Sigmoid colon (tissue), 3 donors: ENCODE results near the gene ESD.

Source experiments
- POLR2A ChIP-seq, 2 donors: fragments of 450-650 bp; IDR thresholded peaks; one replicate each; pipeline ENCODE4 v1.6.1; 2016; ENCODE audit warnings: antibody characterized with exemption in 2 of 2, mild to moderate bottlenecking in 2 of 2, moderate library complexity in 2 of 2
- TF ChIP-seq, protein P1 (sequence below), 4 experiments: fragments of 450-650 bp in 3 of 4; fragments of 200-600 bp in 1 of 4; IDR thresholded peaks; one replicate each; pipeline ENCODE4 v1.5.1; 2016 to 2019; ENCODE audit warnings: antibody characterized with exemption in 4 of 4, mild to moderate bottlenecking in 3 of 4, moderate library complexity in 2 of 4

- TF ChIP-seq, protein P1, sequence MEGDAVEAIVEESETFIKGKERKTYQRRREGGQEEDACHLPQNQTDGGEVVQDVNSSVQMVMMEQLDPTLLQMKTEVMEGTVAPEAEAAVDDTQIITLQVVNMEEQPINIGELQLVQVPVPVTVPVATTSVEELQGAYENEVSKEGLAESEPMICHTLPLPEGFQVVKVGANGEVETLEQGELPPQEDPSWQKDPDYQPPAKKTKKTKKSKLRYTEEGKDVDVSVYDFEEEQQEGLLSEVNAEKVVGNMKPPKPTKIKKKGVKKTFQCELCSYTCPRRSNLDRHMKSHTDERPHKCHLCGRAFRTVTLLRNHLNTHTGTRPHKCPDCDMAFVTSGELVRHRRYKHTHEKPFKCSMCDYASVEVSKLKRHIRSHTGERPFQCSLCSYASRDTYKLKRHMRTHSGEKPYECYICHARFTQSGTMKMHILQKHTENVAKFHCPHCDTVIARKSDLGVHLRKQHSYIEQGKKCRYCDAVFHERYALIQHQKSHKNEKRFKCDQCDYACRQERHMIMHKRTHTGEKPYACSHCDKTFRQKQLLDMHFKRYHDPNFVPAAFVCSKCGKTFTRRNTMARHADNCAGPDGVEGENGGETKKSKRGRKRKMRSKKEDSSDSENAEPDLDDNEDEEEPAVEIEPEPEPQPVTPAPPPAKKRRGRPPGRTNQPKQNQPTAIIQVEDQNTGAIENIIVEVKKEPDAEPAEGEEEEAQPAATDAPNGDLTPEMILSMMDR (IDR thresholded peaks at IDR 0.05) = no peak
- no peak for TF ChIP-seq POLR2A (IDR thresholded peaks at IDR 0.05)
Observed at GRCh38 chr13:46844431-46844830, 47.5 kb upstream of the ESD start.
